Gastroesophageal sphincter (tissue), 4 donors: ENCODE data around the gene ATP9A. TPM values are rescaled to one million over a fixed set of nuclear protein-coding genes. Genes with fewer than 3 reads are reported as not detected.

Experiments
- ATAC-seq: fragments of 150-250 bp; one replicate; pipeline ENCODE4 v1.9.1; 2016; ENCODE audit warnings: mild to moderate bottlenecking, moderate library complexity
- H3K27ac ChIP-seq, 4 donors: fragments of 200-600 bp; sonication (generic) in 3 of 4; 1 replicate in 3 of 4; 2 replicates in 1 of 4; pipeline ENCODE4 v1.5.1; 2016 to 2019
- H3K27me3 ChIP-seq: fragments of 200-600 bp; sonication (generic); one replicate; pipeline ENCODE4 v1.5.1; 2019
- H3K36me3 ChIP-seq, 2 donors: fragments of 200-600 bp; sonication (generic); one replicate each; pipeline ENCODE4 v1.5.1; 2019; ENCODE audit warnings: control low read depth in 1 of 2
- H3K4me1 ChIP-seq, 3 donors: fragments of 200-600 bp; sonication (generic); 1 replicate in 2 of 3; 2 replicates in 1 of 3; pipeline ENCODE4 v1.5.1; 2016 to 2019; ENCODE audit warnings: control low read depth in 2 of 3
- H3K4me3 ChIP-seq, 2 donors: fragments of 200-600 bp; sonication (generic); one replicate each; pipeline ENCODE4 v1.5.1; 2019; ENCODE audit warnings: mild to moderate bottlenecking in 1 of 2, moderate library complexity in 1 of 2
- H3K9me3 ChIP-seq, 3 donors: fragments of 200-600 bp; sonication (generic); one replicate each; pipeline ENCODE4 v1.5.1; 2017 to 2019; ENCODE audit warnings: control low read depth in 2 of 3
- CTCF ChIP-seq, 4 experiments: fragments of 200-600 bp in 2 of 4; fragments of 450-650 bp in 2 of 4; sonication (generic) in 1 of 4; IDR thresholded peaks; one replicate each; pipeline ENCODE4 v1.5.1; 2017 to 2019; ENCODE audit warnings: antibody characterized with exemption in 4 of 4, mild to moderate bottlenecking in 2 of 4, moderate library complexity in 2 of 4
- EP300 ChIP-seq: sonication (generic); formaldehyde crosslinking; IDR thresholded peaks from one replicate; pipeline ENCODE4 v1.6.1; 2017; ENCODE audit warnings: antibody characterized with exemption, mild to moderate bottlenecking
- POLR2A ChIP-seq, 2 donors: fragments of 450-650 bp; IDR thresholded peaks; one replicate each; pipeline ENCODE4 v1.6.1; 2017; ENCODE audit warnings: antibody characterized with exemption in 2 of 2, mild to moderate bottlenecking in 2 of 2, moderate library complexity in 1 of 2
- POLR2AphosphoS5 ChIP-seq: sonication (generic); formaldehyde crosslinking; IDR thresholded peaks from one replicate; pipeline ENCODE4 v1.6.1; 2017; ENCODE audit warnings: antibody characterized with exemption
- WGBS, 2 donors: methylation state at CpG; one replicate each; pipeline ENCODE4 v1.1.5; 2018; ENCODE audit warnings: low coverage in 1 of 2; 5-methylcytosine and 5-hydroxymethylcytosine counted together
- total RNA-seq, 4 donors: library from RNA; depleted of rRNA; stranded (reverse); fragments of >200 nt; gene quantifications; one replicate each; pipeline ENCODE4 v1.1.0, GENCODE V29; 2016

Gene ATP9A
- total RNA-seq, 4 donors from 2014 or later = 49.3 to 80.2 (median 57.7) TPM

- no peak overlapping the region for H3K27ac ChIP-seq
- H3K4me1 ChIP-seq = peaks cover 0 to 18% (median 15%) of the 10 kb centered on the region in 3 donors
- H3K9me3 ChIP-seq = no peaks in the 10 kb centered on the region
- TF ChIP-seq POLR2AphosphoS5 (no peak), CTCF (IDR thresholded peaks at IDR 0.05) (no peak), EP300 (no peak), POLR2A (IDR thresholded peaks at IDR 0.05) (no peak)
- no peaks in the 10 kb centered on the region for H3K36me3 ChIP-seq
- no peak overlapping the region for H3K4me3 ChIP-seq
- ATAC-seq = no peak
- peaks cover 66% of the 10 kb centered on the region for H3K27me3 ChIP-seq
- 83 to 88% methylated on average over 2 to 3 of the region's 3 CpGs for WGBS, 2 donors
Observed at GRCh38 chr20:51796340-51796739, 28.1 kb upstream of the ATP9A start.

GRCh38 chr20:51792960-51793359 lies 24.8 kb upstream of the ATP9A start:
- 84 to 90% methylated on average over 7 of the region's 7 CpGs for WGBS, 2 donors
- Histone ChIP-seq H3K4me3 (no peak overlapping the region), H3K4me1 (no peaks in the 10 kb centered on the region), H3K27me3 (peaks cover 32% of the 10 kb centered on the region), H3K36me3 (no peaks in the 10 kb centered on the region), H3K27ac (no peak overlapping the region), H3K9me3 (no peaks in the 10 kb centered on the region)
- TF ChIP-seq CTCF (IDR thresholded peaks at IDR 0.05) = no peak
- no peak for TF ChIP-seq EP300
- ATAC-seq = no peak

GRCh38 chr20:51791626-51792025 lies 23.4 kb upstream of the ATP9A start:
- no peak for ATAC-seq
- TF ChIP-seq POLR2A (IDR thresholded peaks at IDR 0.05) (no peak), CTCF (IDR thresholded peaks at IDR 0.05) (no peak), POLR2AphosphoS5 (no peak), EP300 (no peak)
- 100% methylated on average over 2 of the region's 13 CpGs; no CpG with 5 or more reads in 1 of the 2 donors for WGBS, 2 donors

GRCh38 chr20:51790256-51790655 lies 22.1 kb upstream of the ATP9A start:
- no peaks in the 10 kb centered on the region for H3K36me3 ChIP-seq
- WGBS, 2 donors = 90% methylated on average over 2 of the region's 17 CpGs; no CpG with 5 or more reads in 1 of the 2 donors
- peaks cover 25% of the 10 kb centered on the region for H3K27me3 ChIP-seq
- TF ChIP-seq EP300 (no peak), CTCF (IDR thresholded peaks at IDR 0.05) (no peak), POLR2A (IDR thresholded peaks at IDR 0.05) (no peak), POLR2AphosphoS5 (no peak)
- ATAC-seq = no peak
- no peak overlapping the region for H3K27ac ChIP-seq
- H3K4me3 ChIP-seq = no peak overlapping the region
- no peaks in the 10 kb centered on the region for H3K9me3 ChIP-seq
- H3K4me1 ChIP-seq = no peaks in the 10 kb centered on the region

More at GRCh38 chr20:51791626-51792025, 23.4 kb upstream of the ATP9A start:
- H3K9me3 ChIP-seq = no peaks in the 10 kb centered on the region
- H3K27ac ChIP-seq = no peak overlapping the region
- H3K27me3 ChIP-seq = peaks cover 25% of the 10 kb centered on the region
- no peaks in the 10 kb centered on the region for H3K36me3 ChIP-seq
- H3K4me1 ChIP-seq = no peaks in the 10 kb centered on the region
- no peak overlapping the region for H3K4me3 ChIP-seq

GRCh38 chr20:51789434-51789833 lies 21.2 kb upstream of the ATP9A start:
- peaks cover 25% of the 10 kb centered on the region for H3K27me3 ChIP-seq
- H3K4me1 ChIP-seq = no peaks in the 10 kb centered on the region
- no peaks in the 10 kb centered on the region for H3K9me3 ChIP-seq
- TF ChIP-seq CTCF (IDR thresholded peaks at IDR 0.05) = no peak
- no peak for TF ChIP-seq POLR2A (IDR thresholded peaks at IDR 0.05)
- no peak for TF ChIP-seq POLR2AphosphoS5
- TF ChIP-seq EP300 = no peak
- no peak overlapping the region for H3K27ac ChIP-seq
- H3K4me3 ChIP-seq = no peak overlapping the region
- no peaks in the 10 kb centered on the region for H3K36me3 ChIP-seq
- ATAC-seq = no peak
- 48 to 53% methylated on average over 2 of the region's 2 CpGs for WGBS, 2 donors
